ENCODE measurements around the gene TYROBP.
A peak's percentile ranks its signal among the peaks of the same experiment; 100 is the strongest.

The TYROBP gene

DNA sequence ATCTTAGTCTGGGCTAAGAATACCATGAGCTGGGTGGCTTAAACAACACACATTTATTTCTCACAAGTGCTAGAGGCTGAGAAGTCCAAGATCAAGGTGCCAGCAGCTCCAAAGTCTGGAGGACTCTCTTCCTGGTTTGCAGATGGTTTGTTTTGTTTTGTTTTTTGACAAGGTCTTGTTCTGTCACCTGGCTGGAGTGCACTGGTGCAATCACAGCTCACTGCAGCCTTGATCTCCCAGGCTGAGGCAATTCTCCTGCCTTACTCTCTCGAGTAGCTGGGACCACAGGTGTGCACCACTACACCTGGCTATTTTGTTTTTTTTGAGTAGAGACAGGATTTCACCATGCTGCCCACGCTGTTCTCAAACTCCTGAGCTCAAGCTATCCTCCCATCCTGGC lies 24.2 kb downstream of the TYROBP start:
- TF ChIP-seq, protein P1, sequence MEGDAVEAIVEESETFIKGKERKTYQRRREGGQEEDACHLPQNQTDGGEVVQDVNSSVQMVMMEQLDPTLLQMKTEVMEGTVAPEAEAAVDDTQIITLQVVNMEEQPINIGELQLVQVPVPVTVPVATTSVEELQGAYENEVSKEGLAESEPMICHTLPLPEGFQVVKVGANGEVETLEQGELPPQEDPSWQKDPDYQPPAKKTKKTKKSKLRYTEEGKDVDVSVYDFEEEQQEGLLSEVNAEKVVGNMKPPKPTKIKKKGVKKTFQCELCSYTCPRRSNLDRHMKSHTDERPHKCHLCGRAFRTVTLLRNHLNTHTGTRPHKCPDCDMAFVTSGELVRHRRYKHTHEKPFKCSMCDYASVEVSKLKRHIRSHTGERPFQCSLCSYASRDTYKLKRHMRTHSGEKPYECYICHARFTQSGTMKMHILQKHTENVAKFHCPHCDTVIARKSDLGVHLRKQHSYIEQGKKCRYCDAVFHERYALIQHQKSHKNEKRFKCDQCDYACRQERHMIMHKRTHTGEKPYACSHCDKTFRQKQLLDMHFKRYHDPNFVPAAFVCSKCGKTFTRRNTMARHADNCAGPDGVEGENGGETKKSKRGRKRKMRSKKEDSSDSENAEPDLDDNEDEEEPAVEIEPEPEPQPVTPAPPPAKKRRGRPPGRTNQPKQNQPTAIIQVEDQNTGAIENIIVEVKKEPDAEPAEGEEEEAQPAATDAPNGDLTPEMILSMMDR (IDR thresholded peaks at IDR 0.05) = no peak

DNA sequence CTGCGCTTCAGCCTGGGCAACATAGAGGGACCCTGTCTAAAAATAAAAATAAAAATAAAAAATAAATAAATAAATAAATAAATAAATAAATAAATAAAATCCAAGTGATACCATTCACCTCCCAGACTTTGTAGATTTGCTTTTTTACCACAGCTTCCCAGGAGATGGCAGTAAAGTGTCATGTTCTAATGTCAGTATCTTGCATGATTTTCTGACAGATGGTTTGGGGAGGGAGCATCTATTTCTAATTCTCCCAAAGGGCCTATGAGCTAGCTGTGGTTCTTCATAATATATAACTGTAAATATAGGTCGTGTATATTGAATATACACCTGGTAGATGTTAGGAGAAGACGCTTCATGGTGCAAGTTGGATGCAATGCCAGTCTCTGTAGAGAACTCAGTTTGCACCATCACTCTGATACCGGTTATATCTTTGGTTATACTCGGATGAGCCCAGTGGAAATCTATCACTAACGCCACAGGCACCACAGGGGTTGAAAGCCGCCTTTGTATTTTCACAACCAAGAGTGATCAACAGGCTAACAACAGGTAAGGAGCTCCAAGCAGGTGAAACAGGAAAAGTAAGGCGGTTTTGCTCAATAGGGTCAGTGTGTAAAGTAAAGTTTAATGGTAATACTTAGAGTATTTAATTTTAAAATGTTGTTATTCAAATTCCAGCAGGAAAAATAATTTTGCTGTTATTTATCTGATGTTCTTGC lies 25.8 kb downstream of the TYROBP start:
- TF ChIP-seq, protein P1 (IDR thresholded peaks at IDR 0.05) = peak; percentile 38; the same call in 1 of the 2 replicates

DNA sequence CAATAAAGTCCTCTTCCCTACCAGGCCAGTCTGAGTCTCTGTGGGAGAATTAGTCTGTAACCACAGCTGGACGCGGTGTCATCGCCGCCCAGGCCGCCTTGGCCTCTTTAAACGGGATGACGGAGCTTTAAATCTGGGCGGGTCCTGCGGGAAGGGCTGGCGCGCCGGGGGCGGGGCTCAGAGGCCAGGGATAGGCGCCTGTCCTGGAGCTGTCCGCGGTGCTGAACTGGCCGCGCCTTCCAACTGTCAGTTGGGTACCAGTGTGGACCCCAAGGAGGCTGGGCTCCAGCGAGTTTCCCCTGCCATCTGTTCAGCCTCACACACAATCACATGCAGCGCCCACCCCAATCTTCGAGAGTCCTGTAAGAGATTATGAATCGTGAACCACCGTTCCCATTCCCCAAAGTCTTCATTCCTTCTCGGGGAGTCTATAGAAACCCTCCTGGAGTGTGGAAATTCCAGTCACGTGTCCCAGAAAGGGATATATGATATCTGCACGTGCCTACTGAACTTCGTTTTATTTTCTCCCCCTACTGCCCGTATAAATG lies 28.3 kb downstream of the TYROBP start:
- TF ChIP-seq, protein P1 (IDR thresholded peaks at IDR 0.05) = no peak

- TF ChIP-seq, protein P1 (IDR thresholded peaks at IDR 0.05) = no peak
These were observed 29.0 kb downstream of the TYROBP start for GRCh38 chr19:35879068-35879467.

DNA sequence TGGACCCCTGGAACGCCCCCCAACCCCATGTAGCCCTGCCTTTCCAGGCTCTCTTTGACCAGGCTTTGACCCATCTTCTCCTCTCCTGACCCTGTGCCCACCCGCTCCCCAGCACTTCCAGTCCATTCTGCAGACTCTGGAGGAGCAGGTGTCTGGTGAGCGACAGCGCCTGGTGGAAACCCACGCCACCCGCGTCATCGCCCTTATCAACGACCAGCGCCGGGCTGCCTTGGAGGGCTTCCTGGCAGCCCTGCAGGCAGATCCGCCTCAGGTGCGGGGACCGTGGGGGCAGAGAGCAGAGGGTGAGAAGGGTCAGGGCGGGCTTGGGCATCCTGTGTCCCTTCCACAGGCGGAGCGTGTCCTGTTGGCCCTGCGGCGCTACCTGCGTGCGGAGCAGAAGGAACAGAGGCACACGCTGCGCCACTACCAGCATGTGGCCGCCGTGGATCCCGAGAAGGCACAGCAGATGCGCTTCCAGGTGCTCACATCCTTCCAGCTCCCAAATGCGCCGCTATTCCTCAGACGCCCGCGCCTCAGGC lies 33.6 kb downstream of the TYROBP start:
- TF ChIP-seq, protein P1 (IDR thresholded peaks at IDR 0.05) = no peak

- TF ChIP-seq, protein P1 (IDR thresholded peaks at IDR 0.05) = no peak
These were observed 35.9 kb downstream of the TYROBP start for GRCh38 chr19:35872180-35872579.

DNA sequence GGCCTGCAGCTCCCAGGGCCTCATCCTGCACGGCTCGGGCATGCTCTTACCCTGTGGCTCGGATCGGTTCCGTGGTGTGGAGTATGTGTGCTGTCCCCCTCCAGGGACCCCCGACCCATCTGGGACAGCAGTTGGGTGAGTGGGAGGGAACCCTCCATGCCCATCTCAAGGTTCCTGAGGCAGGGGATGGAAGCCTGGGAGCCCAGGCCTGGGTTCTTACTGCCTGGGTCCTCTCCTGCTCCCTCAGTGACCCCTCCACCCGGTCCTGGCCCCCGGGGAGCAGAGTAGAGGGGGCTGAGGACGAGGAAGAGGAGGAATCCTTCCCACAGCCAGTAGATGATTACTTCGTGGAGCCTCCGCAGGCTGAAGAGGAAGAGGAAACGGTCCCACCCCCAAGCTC lies 36.5 kb downstream of the TYROBP start:
- TF ChIP-seq, protein P1 (IDR thresholded peaks at IDR 0.05) = no peak

Measured in LNCAP (cell line).